NCI-H1092 (cell line): ENCODE results near the gene ALOX15B.
"Not testable (repeated sequence)": the region's sequence is repeated elsewhere in the genome, so short reads cannot be mapped to it uniquely, and the experiment has no call there.

ENCODE experiments used
- DNase-seq: peaks from one replicate; lab custom pipeline; 2025; lab: John Stamatoyannopoulos, UW

ALOX15B gene

GRCh38 chr17:8041249-8041928 lies 2.5 kb downstream of the ALOX15B start:
- no peak for DNase-seq

- DNase-seq: no peak
These were observed 3.1 kb downstream of the ALOX15B start for GRCh38 chr17:8041979-8042378.

GRCh38 chr17:8044819-8045810 lies 6.3 kb downstream of the ALOX15B start:
- no peak for DNase-seq

- no peak for DNase-seq
These were observed 7.6 kb downstream of the ALOX15B start for GRCh38 chr17:8046306-8046928.

GRCh38 chr17:8046929-8047768 lies 8.3 kb downstream of the ALOX15B start:
- DNase-seq: no peak

- DNase-seq: no peak
These were observed 8.9 kb downstream of the ALOX15B start for GRCh38 chr17:8047769-8048110.

GRCh38 chr17:8048236-8048635 lies 9.4 kb downstream of the ALOX15B start:
- DNase-seq: no peak

- DNase-seq: no peak
These were observed 9.9 kb downstream of the ALOX15B start for GRCh38 chr17:8048736-8049135.

- no peak for DNase-seq
These were observed 13.0 kb downstream of the ALOX15B start for GRCh38 chr17:8051831-8052230.

GRCh38 chr17:8052256-8053252 lies 13.7 kb downstream of the ALOX15B start:
- DNase-seq: no peak

- no peak for DNase-seq
These were observed 14.7 kb downstream of the ALOX15B start for GRCh38 chr17:8053600-8053999.

- DNase-seq: no peak
These were observed 17.0 kb downstream of the ALOX15B start for GRCh38 chr17:8055851-8056231.

GRCh38 chr17:8056232-8056975 lies 17.5 kb downstream of the ALOX15B start:
- no peak for DNase-seq

- DNase-seq: no peak
These were observed 18.2 kb downstream of the ALOX15B start for GRCh38 chr17:8056976-8057625.

- peak; percentile 34 for DNase-seq
These were observed 18.8 kb downstream of the ALOX15B start for GRCh38 chr17:8057691-8058114.

GRCh38 chr17:8059131-8059530 lies 20.3 kb downstream of the ALOX15B start:
- DNase-seq: no peak

GRCh38 chr17:8060274-8060673 lies 21.4 kb downstream of the ALOX15B start:
- peak; percentile 58 for DNase-seq

- DNase-seq: not testable (repeated sequence)
These were observed 23.0 kb downstream of the ALOX15B start for GRCh38 chr17:8061851-8062250.

- DNase-seq: no peak
These were observed 23.6 kb downstream of the ALOX15B start for GRCh38 chr17:8062435-8062806.
